ENCODE data around the gene C1QA.
"Not testable (repeated sequence)": the region's sequence is repeated elsewhere in the genome, so short reads cannot be mapped to it uniquely, and the experiment has no call there.

DNA sequence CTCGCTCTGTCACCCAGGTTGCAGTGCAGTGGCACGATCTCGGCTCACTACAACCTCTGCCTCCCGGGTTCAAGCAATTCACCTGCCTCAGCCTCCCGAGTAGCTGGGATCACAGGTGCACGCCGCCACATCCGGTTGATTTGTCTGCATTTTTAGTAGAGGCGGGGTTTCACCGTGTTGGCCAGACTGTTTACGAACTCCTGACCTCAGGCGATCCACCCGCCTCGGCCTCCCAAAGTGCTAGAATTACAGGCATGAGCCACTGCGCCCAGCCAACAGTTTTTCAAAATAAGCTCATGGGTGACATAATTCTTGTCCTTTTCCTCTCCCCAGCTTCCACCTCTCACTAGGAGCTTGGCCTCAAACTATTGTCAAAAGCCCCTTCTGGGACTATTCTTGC, 39.7 kb downstream of the C1QA start:
- TF ChIP-seq CTCF (conservative IDR thresholded peaks at IDR 0.05; ENCODE audit: low read depth, low read length); EZH2 (IDR thresholded peaks at IDR 0.05; ENCODE audit: borderline replicate concordance, low read depth, low read length, poor library complexity, severe bottlenecking): not testable (repeated sequence)

Data from A673 (cell line).